CD4-positive, alpha-beta T cell treated with Interleukin-21 for 1 hour (primary cell): ENCODE data around the gene MARF1.
A peak's percentile ranks its signal among the peaks of the same experiment; 100 is the strongest.
"Not testable (repeated sequence)": the region's sequence is repeated elsewhere in the genome, so short reads cannot be mapped to it uniquely, and the experiment has no call there.

ENCODE experiments used
- DNase-seq: peaks from one replicate; pipeline ENCODE4 v3.0.0-alpha.2; 2020

Gene MARF1, protein sequence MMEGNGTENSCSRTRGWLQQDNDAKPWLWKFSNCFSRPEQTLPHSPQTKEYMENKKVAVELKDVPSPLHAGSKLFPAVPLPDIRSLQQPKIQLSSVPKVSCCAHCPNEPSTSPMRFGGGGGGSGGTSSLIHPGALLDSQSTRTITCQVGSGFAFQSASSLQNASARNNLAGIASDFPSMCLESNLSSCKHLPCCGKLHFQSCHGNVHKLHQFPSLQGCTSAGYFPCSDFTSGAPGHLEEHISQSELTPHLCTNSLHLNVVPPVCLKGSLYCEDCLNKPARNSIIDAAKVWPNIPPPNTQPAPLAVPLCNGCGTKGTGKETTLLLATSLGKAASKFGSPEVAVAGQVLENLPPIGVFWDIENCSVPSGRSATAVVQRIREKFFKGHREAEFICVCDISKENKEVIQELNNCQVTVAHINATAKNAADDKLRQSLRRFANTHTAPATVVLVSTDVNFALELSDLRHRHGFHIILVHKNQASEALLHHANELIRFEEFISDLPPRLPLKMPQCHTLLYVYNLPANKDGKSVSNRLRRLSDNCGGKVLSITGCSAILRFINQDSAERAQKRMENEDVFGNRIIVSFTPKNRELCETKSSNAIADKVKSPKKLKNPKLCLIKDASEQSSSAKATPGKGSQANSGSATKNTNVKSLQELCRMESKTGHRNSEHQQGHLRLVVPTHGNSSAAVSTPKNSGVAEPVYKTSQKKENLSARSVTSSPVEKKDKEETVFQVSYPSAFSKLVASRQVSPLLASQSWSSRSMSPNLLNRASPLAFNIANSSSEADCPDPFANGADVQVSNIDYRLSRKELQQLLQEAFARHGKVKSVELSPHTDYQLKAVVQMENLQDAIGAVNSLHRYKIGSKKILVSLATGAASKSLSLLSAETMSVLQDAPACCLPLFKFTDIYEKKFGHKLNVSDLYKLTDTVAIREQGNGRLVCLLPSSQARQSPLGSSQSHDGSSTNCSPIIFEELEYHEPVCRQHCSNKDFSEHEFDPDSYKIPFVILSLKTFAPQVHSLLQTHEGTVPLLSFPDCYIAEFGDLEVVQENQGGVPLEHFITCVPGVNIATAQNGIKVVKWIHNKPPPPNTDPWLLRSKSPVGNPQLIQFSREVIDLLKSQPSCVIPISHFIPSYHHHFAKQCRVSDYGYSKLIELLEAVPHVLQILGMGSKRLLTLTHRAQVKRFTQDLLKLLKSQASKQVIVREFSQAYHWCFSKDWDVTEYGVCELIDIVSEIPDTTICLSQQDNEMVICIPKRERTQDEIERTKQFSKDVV (N-terminal part only)

DNA sequence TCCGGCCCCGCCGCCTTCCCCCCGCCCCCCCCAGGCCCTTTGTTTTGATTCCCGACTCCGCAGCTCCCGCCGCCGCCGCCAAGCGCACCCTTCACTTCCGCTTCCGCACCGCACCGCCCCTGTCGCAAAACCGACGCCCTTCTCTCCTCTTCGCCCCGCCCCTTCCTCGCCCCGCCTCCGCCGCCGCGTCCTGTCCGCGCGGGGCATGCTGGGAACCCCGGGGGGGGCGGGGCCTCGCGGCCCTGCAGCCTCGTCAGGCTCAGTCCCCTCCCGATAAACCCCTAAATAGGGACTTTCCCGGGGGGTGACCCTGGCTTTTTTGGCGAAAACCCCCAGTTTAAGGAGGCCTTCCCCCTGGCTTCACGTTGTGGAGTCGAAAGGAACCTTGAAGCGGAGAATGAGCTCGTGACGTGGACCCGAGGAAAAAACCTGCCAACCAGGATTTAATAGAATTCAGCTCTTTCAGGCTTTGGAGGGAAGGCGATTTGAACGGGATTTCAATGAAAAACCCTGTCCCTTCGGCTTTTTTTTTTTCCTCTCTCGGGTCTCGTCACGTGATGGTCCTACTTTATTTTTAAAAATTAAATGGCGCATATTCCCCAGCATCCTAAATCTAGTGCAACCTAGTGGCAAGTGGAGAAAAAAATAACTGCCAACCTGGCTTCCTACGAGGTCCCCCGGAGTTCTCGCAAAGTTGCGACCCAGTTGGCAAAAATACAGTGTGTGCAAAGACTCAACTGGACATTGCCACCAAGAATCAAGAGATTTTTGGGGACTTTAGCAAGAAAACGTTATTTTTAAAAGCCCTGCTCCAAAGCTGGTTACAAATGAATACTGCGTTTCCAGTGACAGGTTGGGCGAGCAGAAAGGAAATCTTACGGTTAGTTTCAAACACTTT is at the start of gene MARF1:
MARF1 (minus strand) TSS at position 107 of the 898 bp plus-strand sequence. CDS start 3,921 bp downstream, outside the sequence.
- DNase-seq, result peak; percentile 99

DNA sequence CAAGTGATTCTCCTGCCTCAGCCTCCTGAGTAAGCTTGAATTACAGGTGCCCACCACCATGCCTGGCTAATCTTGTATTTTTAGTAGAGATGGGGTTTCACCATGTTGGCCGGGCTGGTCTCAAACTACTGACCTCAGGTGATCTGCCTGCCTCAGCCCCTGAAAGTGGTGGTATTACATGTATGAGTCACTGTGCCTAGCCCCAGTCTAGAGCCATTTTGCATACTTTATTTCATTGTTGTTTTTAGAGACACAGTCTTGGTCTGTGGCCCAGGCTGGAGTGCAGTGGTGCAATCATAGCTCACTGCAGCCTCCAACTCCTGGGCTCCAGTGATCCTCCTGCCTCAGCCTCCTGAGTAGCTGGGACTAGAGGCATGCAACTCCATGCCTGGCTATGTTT is 49.6 kb upstream of the MARF1 start:
- not testable (repeated sequence) for DNase-seq

DNA sequence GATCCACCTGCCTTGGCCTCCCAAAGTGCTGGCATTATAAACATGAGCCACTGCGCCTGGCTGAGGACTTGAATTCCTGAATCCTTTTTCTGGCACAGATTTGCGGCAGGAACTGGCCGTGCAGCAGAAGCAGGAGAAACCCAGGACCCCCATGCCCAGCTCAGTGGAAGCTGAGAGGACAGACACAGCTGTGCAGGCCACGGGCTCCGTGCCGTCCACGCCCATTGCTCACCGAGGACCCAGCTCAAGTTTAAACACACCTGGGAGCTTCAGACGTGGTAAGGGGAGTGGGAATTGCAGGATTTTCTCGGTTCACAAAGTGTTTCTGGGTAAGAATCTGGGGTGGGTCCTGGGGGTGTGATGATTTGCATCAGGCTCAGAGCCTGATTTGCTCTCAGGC is 48.1 kb upstream of the MARF1 start:
- DNase-seq, result no peak

DNA sequence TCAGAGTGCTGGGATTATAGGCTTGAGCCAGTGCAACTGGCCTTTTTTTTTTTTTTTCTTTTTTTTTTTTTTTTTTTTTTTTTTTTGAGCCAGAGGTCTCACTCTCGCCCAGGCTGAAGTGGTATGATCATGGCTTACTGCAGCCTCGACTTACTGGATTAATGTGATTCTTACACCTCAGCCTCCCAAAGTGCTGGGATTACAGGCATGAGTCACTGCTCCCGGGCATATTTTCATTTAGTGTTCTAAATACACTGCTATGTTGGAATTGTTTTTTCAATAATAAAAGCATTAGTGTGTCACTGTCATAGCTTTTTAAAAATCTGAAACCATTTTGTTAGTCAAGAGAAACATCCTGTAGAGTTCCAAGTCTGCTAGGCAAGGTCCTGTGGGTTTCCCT is 47.3 kb upstream of the MARF1 start:
- no peak for DNase-seq

DNA sequence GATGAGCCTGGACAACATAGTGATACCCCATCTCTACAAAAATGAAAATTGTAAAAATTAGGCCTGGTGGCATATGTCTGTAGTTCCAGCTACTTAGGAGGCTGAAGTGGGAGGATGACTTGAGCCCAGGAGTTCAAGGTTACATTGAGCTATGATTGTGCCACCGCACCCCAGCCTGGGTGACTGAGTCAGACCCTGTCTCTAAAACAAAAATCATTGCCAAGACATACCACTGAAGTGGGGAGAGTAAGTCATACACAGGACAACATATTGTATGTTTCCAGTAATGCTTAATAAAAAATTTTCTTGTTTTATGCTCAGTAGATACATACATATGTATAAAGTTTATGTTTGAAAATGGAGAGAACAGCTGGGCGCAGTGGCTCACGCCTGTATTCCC is 46.3 kb upstream of the MARF1 start:
- no peak for DNase-seq

DNA sequence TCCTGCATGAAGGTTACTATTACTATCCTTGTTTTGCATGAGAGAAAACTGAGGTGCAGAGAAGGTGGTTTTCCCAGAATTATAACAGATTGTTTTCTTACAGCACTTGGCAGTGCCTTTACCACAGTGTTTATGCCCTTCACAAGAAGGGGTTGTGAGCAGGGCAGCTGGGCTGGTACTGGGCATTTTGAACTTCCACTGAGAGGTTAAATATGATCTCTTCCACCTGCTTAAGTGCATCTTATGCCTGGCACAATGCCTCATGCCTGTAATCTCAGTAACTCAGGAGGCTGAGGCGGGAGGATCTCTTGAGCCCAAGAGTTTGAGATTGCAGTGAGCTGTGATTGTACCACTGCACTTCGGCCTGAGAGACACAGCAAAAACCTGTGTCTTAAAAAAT is 43.3 kb upstream of the MARF1 start:
- DNase-seq, result no peak

DNA sequence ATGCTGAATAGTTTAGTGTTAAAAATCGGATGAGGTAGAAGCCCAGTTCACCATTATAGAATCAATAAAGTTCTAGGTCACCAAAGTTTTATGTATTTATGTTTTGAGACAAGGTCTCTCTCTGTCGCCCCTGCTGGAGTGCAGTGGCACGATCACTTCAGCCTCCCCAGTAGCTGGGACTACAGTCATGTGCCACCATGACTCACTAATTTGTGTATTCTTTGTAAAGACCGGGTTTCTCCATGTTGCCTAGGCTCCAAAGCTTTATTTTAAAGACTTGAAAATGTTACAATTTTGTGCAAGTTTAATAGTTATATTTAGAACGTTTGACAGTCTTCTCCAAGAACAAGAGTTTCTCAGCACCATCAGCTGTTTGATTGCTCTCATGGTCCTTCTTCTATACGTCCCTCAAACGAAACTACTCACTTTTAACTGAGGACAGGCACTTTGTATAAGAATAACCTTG is 39.2 kb upstream of the MARF1 start:
- DNase-seq, result peak; percentile 48

DNA sequence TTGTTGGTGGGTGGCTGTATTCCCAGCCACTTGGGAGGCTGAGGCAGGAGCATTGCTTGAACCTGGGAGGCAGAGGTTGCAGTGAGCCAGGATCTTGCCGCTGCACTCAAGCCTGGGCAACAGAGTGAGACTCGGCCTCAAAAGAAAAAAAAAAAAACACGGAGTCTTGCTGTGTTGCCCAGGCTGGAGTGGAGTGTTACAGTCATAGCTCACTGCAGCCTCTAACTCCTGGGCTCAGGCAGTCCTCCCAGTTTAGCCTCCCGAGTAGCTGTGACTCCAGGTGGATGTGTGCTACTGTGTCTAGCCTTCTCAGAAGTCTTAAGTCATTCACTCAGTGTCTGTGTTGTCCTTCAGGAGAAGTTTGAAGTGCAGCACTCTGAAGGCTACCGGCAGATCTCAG is 34.5 kb upstream of the MARF1 start:
- no peak for DNase-seq

DNA sequence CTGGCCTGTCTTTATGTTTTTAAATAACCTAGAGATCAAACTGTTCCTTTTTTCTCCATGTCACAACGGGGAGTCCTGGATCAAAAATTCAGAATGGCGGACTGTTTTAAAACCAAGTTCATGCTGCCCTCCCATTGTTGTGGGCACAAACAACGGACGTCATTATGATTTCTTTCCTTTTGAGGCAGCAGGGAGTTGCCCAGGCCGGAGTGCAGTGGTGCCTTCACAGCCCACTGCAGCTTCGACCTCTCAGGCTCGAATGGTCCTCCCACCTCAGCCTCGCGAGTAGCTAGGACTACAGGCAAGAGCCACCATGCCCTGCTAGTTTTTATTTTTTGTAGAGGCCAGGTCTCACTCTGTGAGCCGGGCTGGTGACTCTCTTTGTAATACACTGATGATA is 33.6 kb upstream of the MARF1 start:
- no peak for DNase-seq

DNA sequence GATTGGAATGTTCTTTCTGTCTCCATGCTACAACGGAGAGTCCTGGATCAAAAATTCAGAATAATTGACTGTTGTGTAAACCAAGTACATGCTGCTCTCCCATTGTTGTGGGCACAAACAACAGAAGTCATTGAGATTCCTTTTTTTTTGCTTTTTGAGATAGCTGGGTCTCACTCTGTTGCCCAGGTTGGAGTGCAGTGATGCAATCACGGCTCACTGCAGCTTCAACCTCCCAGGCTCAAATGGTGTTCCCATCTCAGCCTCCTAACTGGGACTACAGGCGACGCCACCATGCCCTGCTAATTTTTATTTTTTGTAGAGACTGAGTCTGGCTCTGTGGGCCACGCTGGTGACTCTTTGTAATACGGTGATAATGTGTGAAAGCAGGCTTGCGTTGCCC is 31.6 kb upstream of the MARF1 start:
- DNase-seq, result no peak

DNA sequence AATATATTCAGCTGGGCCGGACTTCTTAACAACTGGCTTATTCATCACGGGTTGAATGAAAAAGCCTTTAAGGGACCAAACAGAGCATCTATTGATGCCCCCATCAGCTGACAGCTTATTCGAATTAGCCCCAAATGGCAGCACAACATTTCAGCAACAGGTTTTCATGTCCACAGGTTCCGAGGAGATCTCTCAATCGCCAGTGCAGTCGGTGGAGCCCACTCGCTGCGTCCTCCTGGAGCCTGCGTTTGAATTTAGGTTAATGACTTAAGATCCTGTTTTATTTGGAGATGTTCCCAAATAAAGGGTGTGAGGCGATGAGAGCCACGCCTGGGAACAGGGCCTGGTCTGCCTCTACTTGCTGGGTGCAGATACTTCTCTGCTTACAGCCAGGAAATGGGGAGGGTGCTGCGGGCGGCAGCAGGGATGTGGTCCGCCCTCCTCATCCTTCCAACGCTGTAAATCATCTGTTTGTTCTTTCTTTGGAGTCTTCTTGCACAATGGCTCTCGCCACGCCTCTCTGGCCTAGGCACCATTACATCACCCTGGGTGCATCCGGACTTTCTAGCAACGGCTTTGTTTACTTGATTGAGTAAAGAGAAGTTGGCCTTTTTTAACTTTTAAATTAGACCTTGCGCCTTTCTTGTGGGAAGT is 29.7 kb upstream of the MARF1 start:
- peak; percentile 88 for DNase-seq

DNA sequence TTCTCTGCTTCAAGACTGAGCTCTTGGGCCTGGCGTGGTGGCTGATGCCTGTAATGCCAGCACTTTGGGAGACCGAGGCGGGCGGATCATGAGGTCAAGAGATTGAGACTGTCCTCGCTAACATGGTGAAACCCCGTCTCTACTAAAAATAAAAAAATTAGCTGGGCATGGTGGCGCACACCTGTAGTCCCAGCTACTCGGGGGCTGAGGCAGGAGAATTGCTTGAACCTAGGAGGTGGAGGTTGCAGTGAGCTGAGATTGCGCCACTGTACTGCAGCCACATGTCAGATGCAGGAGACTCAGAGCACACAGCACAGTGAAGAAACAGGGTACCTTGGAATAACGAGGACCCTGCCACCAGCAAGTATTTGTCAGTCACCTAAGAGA is 29.2 kb upstream of the MARF1 start:
- not testable (repeated sequence) for DNase-seq

DNA sequence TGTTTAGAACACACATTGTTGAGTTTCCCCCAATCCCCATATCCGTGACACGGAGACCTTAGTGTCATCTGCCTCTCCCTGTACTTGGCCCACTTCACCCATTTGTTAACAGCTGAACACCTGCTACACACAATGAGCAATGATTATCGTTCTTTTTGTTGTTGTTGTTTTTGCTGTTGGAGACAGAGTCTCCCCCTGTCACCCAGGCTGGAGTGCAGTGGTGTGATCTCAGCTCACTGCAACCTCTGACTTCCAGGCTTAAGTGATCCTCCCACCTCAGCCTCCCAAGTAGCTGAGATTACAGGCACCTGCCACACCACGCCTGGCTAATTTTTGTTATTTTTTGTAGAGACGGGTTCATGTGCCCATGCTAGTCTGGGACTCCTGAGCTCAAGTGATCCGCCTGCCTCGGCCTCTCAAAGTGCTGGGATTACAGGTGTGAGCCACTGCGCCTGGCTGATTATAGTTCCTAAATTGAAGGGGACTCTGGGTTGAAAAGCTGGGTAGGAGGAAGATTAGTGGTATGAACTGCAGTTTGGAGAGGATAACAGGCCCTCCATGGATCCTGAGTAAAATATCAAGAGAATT is 28.7 kb upstream of the MARF1 start:
- no peak for DNase-seq

DNA sequence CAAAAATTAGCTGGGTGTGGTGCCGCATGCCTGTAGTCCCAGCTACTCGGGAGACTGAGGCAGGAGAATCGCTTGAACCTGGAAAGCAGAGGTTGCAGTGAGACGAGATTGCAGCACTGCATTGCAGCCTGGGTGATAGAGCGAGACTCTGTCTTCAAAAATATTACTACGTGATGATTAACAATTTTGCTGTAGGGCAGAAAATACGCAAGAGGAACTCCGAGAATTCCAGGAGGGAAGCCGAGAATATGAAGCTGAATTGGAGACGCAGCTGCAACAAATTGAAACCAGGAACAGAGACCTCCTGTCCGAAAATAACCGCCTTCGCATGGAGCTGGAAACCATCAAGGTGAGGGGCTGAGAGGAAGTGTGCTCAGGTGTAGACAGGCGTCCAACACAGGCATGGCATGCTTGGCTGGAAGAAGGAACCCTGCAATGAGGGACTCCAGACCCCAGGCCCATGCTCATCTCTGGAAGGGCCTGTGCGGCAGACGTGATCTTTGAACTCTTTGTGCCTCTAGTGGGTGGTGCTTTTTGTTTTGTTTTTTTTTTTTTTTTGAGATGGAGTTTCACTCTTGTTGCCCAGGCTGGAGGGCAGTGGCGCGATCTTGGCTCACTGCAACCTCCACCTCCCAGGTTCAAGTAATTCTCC is 24.3 kb upstream of the MARF1 start:
- DNase-seq, result no peak

DNA sequence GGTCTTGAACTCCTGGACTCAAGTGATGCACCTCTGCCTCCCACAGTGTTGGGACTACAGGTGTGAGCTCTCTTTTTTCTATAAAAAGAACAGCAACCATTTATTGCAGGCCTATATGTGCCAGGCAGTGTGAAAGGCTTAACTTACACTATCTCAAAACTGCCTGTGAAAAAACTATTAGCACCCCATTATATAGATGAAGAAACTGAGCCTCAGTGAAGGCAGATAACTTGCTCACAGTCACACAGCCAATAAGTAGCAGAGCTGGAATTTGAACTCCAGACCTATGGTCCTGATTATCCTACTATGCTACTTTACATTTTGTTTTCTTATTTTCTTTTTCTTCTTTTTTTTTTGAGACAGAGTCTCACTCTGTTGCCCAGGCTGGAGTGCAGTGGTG is 22.2 kb upstream of the MARF1 start:
- DNase-seq, result no peak

DNA sequence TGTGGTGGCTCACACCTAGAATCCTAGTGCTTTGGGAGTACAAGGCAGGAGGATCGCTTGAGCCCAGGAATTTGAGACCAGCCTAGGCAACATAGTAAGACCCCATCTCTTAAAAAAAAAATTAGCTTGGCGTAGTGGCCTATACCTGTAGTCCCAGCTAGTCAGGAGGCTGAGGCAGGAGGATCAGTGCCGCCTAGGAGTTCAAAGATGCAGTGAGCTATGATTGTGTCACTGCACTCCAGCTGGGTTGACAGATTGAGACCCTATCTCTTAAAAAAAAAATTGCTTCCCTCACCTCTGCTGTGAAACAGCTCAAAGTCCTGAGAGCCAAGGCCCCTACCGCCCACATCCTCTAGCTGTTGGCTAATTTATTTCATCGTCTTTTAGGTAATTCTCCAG is 17.2 kb upstream of the MARF1 start:
- no peak for DNase-seq

DNA sequence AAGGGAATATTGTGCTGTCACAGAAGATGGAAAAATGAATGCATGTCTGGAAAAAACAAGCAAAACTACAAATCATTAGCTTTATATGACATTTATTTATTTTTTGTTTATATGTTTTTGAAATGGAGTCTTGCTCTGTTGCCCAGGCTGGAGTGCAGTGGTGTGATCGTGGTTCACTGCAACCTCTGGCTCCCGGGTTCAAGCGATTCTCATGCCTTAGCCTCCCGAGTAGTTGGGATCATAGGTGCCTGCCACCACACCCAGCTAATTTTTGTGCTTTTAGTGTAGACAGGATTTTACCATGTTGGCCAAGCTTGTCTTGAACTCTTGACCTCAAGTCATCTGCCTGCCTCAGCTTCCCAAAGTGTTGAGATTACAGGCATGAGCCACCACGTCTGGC is 15.6 kb upstream of the MARF1 start:
- DNase-seq, result no peak

DNA sequence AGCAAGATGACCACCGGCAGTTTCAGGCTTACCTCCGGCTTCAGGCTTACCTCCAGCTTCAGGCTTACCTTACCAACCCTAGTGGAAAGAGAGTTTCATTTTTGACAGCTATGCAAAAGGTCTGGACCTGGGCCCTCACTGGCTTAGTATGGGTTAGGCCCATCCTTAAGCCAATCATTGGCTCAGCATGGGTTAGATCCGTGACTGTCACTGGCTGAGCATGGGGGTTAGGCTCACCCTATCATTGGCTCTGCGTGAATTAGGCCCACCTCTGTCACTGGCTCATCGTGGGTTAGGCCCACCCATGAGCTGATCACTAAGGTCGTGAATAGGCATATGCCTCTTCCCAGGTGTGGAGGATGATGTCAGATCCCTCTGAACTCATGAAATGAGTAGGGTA is 15.2 kb upstream of the MARF1 start:
- no peak for DNase-seq

DNA sequence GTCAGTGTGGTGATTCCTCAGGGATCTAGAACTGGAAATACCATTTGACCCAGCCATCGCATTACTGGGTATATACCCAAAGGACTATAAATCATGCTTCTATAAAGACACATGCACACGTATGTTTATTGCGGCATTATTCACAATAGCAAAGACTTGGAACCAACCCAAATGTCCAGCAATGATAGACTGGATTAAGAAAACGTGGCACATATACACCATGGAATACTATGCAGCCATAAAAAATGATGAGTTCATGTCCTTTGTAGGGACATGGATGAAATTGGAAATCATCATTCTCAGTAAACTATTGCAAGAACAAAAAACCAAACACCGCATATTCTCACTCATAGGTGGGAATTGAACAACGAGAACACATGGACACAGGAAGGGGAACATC is 12.6 kb upstream of the MARF1 start:
- not testable (repeated sequence) for DNase-seq

DNA sequence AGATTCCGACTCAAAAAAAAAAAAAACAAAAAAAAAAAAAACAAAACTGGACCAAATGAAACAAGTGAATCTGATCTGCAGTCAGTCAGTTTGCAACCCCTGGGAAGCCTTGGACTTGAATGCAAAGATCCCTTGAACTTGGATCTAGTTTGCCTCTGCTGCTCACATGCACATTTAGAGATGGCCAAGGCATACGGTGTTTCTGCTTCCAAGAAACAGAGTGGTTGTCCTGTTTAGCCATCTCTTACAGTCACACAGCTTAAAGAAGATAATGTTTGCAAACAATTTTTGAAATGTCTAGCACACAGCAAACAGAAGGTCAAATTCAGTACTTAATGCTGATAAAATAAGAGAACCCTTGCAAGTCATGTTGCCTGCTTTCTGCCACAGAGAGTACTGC is 11.6 kb upstream of the MARF1 start:
- DNase-seq, result no peak

DNA sequence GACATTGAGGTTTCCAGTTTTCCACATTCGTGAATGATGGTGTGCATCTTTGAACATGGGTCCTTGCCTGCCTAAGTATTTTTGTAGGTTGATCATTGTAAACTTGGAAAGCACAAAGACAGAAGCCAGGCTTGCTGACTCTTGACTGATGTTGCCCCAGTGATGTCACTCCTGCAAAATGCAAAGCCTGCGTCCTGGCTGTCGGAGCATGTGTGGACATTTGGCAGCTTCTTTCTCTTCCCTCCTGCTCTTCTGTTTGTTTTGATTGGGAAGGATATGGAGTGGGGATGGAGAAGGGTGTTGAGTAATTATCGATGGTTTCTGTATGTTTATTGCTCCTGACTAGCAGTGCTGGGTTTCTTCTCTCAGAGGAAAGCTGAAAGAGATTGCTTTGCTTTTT is 10.3 kb upstream of the MARF1 start:
- DNase-seq, result no peak
